Lung microvascular endothelial cell (primary cell): ENCODE results near the gene ALCAM. TPM values are rescaled to one million over a fixed set of nuclear protein-coding genes. Genes with fewer than 3 reads are reported as not detected.

Experiments used
- DNase-seq, 2 donors: peaks; one replicate each; pipeline versions ENCODE4 v3.0.0 to v3.0.0-alpha.2; 2010; ENCODE audit warnings: low read depth in 2 of 2
- total RNA-seq: library from RNA; depleted of rRNA; stranded (reverse); fragments of >200 nt; gene quantifications from 2 replicates; pipeline ENCODE4 v1.2.1, GENCODE V29; 2014

Gene ALCAM
- total RNA-seq, 1 donor from 2014 or later, result 21.4 TPM

DNA sequence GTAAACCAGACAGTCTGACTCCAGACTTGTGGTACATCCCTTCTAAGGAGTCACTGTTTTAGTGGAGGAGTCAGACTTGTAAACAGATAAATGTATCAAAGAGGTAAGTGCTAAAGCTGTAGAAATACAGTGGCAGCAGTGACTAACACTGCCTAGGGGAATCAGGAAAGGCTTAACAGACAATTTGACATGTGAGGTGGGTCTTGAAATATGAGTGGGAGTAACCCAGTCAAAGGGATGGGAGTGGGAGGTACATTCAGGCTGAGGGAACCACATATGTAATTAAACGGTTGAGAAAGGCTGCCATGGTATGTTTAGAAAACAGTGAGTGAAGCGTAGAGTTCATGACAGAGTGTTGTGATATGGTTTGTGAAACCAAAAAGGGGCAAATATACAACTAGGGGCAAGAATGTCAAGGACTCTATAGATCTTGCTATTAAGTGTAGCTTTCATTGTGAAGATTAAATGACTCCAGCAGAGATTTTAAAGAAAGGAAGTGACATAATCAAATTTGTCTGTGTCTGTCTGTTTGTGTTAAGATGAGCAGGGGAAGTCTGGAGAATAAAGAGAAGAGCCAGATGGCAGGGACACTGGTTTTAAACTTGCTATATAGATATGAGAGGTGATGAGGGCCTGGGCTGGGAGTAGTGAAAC is 11.2 kb upstream of the ALCAM start:
- DNase-seq, result peak in 1 of 2 donors; percentile 33

DNA sequence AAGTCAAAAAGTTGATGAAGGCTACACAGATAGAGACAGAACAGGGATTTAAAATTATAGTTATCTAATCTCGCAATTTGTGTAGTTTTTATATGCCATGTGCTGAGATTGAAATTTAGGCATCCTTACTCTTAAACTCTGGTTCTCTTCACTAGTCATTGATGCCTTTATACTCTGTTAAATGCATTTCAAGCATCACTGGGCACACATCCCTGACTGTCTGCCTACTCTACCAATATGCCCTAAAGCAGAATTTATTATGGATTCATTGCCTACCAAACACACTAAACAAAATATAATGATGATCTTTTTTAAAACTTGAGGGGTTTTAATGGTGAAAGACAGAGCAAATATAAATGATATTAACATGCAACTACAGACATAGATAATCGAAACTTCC is 10.3 kb upstream of the ALCAM start:
- DNase-seq, result no peak

- DNase-seq, result no peak
Observed at GRCh38 chr3:105356988-105357387, 9.7 kb upstream of the ALCAM start.

GRCh38 chr3:105359098-105359762 is 7.5 kb upstream of the ALCAM start:
- DNase-seq, result peak in 1 of 2 donors; percentile 72

GRCh38 chr3:105360003-105360402 is 6.7 kb upstream of the ALCAM start:
- no peak for DNase-seq

DNA sequence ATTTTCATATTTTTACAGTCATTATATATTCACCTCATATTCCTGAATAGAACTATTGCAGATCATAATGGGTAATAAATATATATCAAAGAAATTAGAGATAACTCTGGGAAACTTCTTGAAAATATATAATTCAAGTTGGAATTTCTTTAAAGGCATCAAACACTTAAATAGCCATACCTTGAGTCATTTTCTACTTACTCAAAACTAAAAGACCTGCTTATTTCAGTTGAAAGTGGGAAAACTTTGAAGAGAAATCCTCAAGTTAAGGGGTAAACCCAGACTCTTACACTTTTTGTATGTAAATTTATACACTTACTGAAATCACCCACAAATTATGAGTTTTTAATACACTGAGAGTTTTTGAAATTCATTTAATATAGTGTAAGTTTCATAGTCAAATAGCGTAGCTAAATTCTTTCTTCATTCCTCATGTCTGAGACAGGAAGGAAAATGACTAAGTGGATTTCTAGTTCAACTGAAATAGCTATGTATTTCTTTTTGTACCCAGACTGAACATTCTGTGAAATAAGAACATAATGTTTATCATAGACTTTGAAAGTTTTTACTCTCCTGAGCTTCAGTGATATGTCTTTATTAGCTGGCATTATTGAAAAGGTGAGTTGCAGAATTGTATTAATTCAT is 4.6 kb upstream of the ALCAM start:
- DNase-seq, result peak; percentile 55 to 81

- DNase-seq, result peak in 1 of 2 donors; percentile 52
Observed at GRCh38 chr3:105364128-105364527, 2.6 kb upstream of the ALCAM start.

DNA sequence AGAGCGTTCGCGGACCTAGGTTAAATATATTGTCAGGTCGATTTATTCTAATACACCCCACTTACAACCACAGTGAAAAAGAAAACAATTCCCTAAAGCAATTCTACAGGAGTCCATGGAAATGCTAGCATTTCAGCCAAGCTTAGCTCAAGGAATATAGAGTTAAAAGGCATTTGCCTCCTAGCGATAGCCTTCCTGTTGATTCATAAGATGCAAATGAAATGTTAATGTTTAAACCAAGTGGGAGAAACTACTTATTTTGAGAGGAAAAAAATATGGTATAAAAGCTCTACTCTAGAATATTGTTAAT is 1.7 kb upstream of the ALCAM start:
- DNase-seq, result peak in 1 of 2 donors; percentile 33

GRCh38 chr3:105365391-105366325 is 1.1 kb upstream of the ALCAM start:
- DNase-seq, result peak; percentile 42 to 66

DNA sequence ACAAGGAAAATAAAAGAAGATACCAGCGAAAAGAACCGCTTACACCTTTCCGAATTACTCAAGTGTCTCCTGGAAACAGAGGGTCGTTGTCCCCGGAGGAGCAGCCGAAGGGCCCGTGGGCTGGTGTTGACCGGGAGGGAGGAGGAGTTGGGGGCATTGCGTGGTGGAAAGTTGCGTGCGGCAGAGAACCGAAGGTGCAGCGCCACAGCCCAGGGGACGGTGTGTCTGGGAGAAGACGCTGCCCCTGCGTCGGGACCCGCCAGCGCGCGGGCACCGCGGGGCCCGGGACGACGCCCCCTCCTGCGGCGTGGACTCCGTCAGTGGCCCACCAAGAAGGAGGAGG is 325 bp downstream of the ALCAM start:
- DNase-seq, result peak; percentile 39 to 59

DNA sequence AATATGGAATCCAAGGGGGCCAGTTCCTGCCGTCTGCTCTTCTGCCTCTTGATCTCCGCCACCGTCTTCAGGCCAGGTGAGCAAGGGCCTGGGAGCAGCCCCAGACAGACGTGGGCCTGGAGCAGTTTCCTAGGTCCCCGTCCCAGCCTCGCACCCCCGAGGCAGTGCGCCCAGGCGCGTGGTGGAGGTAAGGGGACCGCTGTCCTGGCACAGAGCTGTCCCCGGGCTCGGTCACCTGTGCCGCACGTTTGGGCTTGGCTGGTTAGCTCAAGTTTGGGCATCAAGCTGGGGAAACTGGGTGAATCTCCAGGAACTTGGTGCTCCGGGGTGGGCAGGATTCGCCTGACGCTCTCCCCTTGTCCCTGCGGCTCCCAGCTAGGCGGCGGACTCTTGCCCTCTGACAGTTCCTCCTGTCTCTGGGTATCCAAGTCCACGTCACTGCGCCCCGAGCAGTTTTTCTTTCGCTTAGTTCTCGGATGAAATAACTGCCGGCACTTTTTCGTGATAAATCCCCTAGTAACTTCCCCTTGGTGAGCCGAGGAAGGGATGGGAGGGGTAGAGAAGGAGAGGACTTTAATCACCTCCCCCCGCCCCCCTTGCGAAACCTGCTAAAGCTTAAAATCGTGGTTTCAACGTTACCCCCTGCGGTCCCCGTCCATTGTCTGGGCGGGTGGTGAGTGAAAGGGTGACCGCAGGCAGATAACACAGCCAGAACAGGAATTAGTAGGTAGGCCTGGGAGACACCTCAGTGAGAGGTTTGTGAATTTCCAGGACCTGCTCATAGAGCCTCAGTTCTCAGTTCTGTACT is 901 bp downstream of the ALCAM start:
- DNase-seq, result peak; percentile 72 to 79

- DNase-seq, result peak; percentile 64
Observed at GRCh38 chr3:105368566-105369499, 2.1 kb downstream of the ALCAM start.

- DNase-seq, result peak; percentile 75
Observed at GRCh38 chr3:105369500-105370371, 3.0 kb downstream of the ALCAM start.

DNA sequence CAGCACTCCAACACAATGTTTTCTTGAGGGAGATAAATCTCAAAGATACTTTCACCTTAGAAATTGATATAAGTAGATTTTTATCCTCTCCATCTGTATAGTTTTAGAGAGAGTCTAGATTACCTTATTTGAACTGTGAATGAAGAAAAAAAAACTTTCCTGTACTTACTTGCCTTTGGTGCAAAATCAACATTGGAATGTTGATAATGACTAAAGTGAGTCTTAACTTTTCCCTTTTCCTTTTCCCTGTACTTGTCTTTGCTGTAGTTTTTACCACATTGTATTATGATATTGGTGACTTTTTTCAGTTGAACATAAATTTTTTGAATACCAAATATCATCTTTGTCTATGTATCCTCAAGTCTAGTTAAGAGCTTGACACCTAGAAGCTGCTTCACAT is 6.7 kb downstream of the ALCAM start:
- no peak for DNase-seq

DNA sequence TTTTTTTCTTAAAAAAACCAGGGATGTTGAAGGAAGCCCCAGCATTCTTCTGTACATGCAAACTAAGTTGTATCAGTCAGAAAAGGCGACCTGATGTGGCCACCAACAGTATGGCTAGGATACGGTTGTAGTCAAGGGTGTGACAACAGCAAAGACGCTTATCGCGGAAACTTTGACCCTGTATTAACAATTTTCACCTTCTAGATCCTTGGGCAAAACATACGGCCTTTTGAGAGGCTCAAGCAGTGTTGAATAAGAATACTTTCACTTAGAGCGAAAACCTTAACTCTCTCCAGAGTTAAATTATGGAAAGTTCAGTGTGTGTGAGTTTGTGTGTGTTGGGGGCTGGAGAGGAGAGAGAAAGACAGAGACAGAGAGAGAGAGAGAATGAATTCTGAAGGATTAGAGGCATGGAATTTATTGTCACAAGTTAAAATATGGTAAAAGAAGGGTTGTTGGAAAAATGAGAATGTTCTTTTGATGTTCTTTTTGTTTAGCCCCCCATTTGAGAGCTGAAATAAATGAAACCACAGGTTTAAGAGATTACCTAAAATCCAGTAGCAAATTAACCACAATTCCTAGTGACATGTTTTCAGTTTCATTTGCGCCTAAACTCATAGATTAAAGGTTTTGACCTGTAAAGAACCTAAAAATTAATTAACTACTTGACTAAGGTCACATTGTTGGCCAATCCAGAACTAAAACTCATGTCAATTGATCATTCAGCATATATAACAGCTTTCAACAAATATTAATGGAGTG is 9.2 kb downstream of the ALCAM start:
- DNase-seq, result no peak

DNA sequence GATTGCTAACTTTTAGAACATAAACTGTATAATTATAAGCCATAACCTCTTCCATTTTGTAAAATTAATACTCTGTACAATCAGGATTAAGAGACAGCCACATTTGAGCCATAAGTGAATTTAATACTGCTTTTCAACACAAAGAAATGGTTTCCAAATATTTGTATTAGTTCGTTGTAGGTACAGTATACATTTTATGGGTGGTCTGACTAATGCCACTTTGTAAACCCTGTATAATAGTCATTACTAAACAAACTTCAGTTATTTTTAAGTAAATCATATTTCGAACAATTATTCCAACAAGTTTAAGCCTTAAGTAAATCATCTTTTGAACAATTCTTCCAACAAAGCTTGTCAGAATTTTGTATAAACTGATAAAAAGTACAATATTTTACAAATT is 11.0 kb downstream of the ALCAM start:
- DNase-seq, result no peak

- no peak for DNase-seq
Observed at GRCh38 chr3:105385179-105385578, 18.5 kb downstream of the ALCAM start.

GRCh38 chr3:105385819-105386508 is 19.3 kb downstream of the ALCAM start:
- DNase-seq, result no peak
